Measurements from ENCODE around the gene TNFRSF14.

TNFRSF14 gene

GRCh38 chr1:2590233-2591141 is 34.3 kb downstream of the TNFRSF14 start:
- Histone ChIP-seq H3K4me1 (ENCODE audit: control insufficient read depth, low read length) (peaks cover 8% of the 10 kb centered on the region), H3F3A (ENCODE audit: control insufficient read depth, insufficient read depth) (no peaks in the 10 kb centered on the region), H3K36me3 (ENCODE audit: control insufficient read depth, low read length) (peaks cover 3% of the 10 kb centered on the region; the same call in 1 of the 2 replicates), H3K4me3 (ENCODE audit: low read length) (no peak overlapping the region), H3K9me3 (ENCODE audit: control insufficient read depth, insufficient read depth, low read length) (no peaks in the 10 kb centered on the region), H3K79me2 (ENCODE audit: control insufficient read depth, low read length) (no peaks in the 10 kb centered on the region), H3K27ac (ENCODE audit: low read depth, low read length) (no peak overlapping the region), H3K9me2 (replicated peaks; ENCODE audit: control insufficient read depth, low read length) (no peaks in the 10 kb centered on the region), H4K20me1 (ENCODE audit: control insufficient read depth, insufficient read depth, low read depth, low read length) (no peaks in the 10 kb centered on the region), H3K27me3 (ENCODE audit: control insufficient read depth, low read length) (no peaks in the 10 kb centered on the region), H3K4me2 (ENCODE audit: low read length) (no peak overlapping the region)
- no peak for TF ChIP-seq EZH2phosphoT487 (IDR thresholded peaks at IDR 0.05; ENCODE audit: borderline replicate concordance, low read length)
- TF ChIP-seq CTCF (IDR thresholded peaks at IDR 0.05; ENCODE audit: low read depth, low read length, poor library complexity, severe bottlenecking): no peak

- H3F3A ChIP-seq (ENCODE audit: control insufficient read depth, insufficient read depth): no peaks in the 10 kb centered on the region
- no peaks in the 10 kb centered on the region for H3K79me2 ChIP-seq (ENCODE audit: control insufficient read depth, low read length)
- H3K9me2 ChIP-seq (replicated peaks; ENCODE audit: control insufficient read depth, low read length): no peaks in the 10 kb centered on the region
- H3K4me2 ChIP-seq (ENCODE audit: low read length): no peak overlapping the region
- H3K27me3 ChIP-seq (ENCODE audit: control insufficient read depth, low read length): no peaks in the 10 kb centered on the region
- no peaks in the 10 kb centered on the region for H3K36me3 ChIP-seq (ENCODE audit: control insufficient read depth, low read length)
- H3K4me3 ChIP-seq (ENCODE audit: low read length): no peak overlapping the region
- TF ChIP-seq EZH2phosphoT487 (IDR thresholded peaks at IDR 0.05; ENCODE audit: borderline replicate concordance, low read length) (no peak), CTCF (IDR thresholded peaks at IDR 0.05; ENCODE audit: low read depth, low read length, poor library complexity, severe bottlenecking) (no peak)
- H4K20me1 ChIP-seq (ENCODE audit: control insufficient read depth, insufficient read depth, low read depth, low read length): no peaks in the 10 kb centered on the region
- no peak overlapping the region for H3K27ac ChIP-seq (ENCODE audit: low read depth, low read length)
- no peaks in the 10 kb centered on the region for H3K9me3 ChIP-seq (ENCODE audit: control insufficient read depth, insufficient read depth, low read length)
- H3K4me1 ChIP-seq (ENCODE audit: control insufficient read depth, low read length): peaks cover 8% of the 10 kb centered on the region
Measured at GRCh38 chr1:2591233-2591580, 35.0 kb downstream of the TNFRSF14 start.

- Histone ChIP-seq H3K4me2 (ENCODE audit: low read length) (no peak overlapping the region), H3K27ac (ENCODE audit: low read depth, low read length) (no peak overlapping the region), H4K20me1 (ENCODE audit: control insufficient read depth, insufficient read depth, low read depth, low read length) (no peaks in the 10 kb centered on the region), H3K27me3 (ENCODE audit: control insufficient read depth, low read length) (no peaks in the 10 kb centered on the region), H3K4me1 (ENCODE audit: control insufficient read depth, low read length) (peaks cover 8% of the 10 kb centered on the region), H3K4me3 (ENCODE audit: low read length) (no peak overlapping the region), H3K36me3 (ENCODE audit: control insufficient read depth, low read length) (no peaks in the 10 kb centered on the region), H3K9me3 (ENCODE audit: control insufficient read depth, insufficient read depth, low read length) (no peaks in the 10 kb centered on the region), H3F3A (ENCODE audit: control insufficient read depth, insufficient read depth) (no peaks in the 10 kb centered on the region), H3K79me2 (ENCODE audit: control insufficient read depth, low read length) (no peaks in the 10 kb centered on the region), H3K9me2 (replicated peaks; ENCODE audit: control insufficient read depth, low read length) (no peaks in the 10 kb centered on the region)
- TF ChIP-seq CTCF (IDR thresholded peaks at IDR 0.05; ENCODE audit: low read depth, low read length, poor library complexity, severe bottlenecking) (no peak), EZH2phosphoT487 (IDR thresholded peaks at IDR 0.05; ENCODE audit: borderline replicate concordance, low read length) (no peak)
Measured at GRCh38 chr1:2591581-2592261, 35.5 kb downstream of the TNFRSF14 start.

Data from DOHH2 (cell line).